Urinary bladder (tissue), 4 donors: ENCODE results near the gene SIX1. TPM values are rescaled to one million over a fixed set of nuclear protein-coding genes. Genes with fewer than 3 reads are reported as not detected.

Experiments used
- DNase-seq: peaks from one replicate; pipeline ENCODE4 v3.0.0-alpha.2; 2015; ENCODE audit errors: extremely low spot score
- H3K27ac ChIP-seq: one replicate; pipeline ENCODE4 v1.5.1; 2013; ENCODE audit warnings: low read depth, mild to moderate bottlenecking, moderate library complexity
- H3K36me3 ChIP-seq: one replicate; pipeline ENCODE4 v1.6.1; 2013; ENCODE audit warnings: mild to moderate bottlenecking, moderate library complexity; ENCODE audit not compliant: insufficient read depth
- H3K4me1 ChIP-seq: one replicate; pipeline ENCODE4 v1.6.1; 2013; ENCODE audit warnings: mild to moderate bottlenecking, moderate library complexity; ENCODE audit not compliant: insufficient read depth
- H3K4me3 ChIP-seq: one replicate; pipeline ENCODE4 v1.5.1; 2013; ENCODE audit warnings: low read depth, low read length
- WGBS: extraction: QIAGEN DNeasy Blood & Tissue Kit; methylation state at CpG from one replicate; pipeline ENCODE4 v1.1.7; 2013; 5-methylcytosine and 5-hydroxymethylcytosine counted together
- polyA plus RNA-seq: library from polyadenylated mRNA; stranded (reverse); fragments of 200-250 nt; gene quantifications from one replicate; pipeline ENCODE4 v1.2.3, GENCODE V29; 2013
- total RNA-seq: library from RNA; depleted of rRNA; stranded (reverse); fragments of >200 nt; gene quantifications from one replicate; pipeline ENCODE4 v1.2.3, GENCODE V29; 2014
- donor health status: healthy with polysubstance abuse.
- donor health status: healthy.

Gene SIX1
- total and polyA plus RNA-seq, 2 donors = 0.52 to 6.2 TPM

DNA sequence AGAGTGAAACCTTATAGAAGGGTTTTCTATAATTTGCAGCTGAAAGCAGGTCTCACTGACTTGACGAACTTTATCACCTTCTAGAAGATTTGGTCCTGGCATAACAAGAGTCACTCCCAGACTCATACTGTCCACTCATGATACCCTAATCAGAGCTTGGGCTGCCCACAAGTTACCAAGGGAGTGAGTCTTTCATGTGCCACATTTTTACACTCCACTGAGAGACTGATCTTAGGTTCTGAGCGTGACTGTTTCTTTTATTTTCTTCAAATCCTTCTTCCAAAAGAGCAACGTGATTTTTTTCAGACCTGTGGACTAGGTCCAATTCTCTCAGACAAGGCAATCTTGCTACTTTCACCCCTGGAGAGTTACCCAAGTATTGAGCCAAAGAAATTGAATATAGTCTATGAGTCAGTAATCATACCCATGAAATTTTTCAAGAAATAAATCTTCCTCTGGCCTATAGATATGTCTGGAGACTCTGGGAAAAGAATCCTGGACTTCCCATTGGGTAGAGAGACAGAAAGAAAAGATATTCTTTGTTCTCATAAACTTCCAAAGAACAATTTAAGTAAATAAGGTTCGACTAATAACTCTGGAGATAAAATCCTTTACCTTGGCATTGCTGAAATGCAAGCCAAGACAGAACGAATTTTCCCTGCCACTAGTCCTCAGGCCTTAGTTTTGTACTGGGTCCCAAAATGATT, 26.9 kb downstream of the SIX1 start:
- WGBS = 57% methylated on average over 5 of the region's 5 CpGs
- no peak overlapping the region for H3K27ac ChIP-seq
- no peaks in the 10 kb centered on the region for H3K36me3 ChIP-seq
- DNase-seq = no peak
- no peaks in the 10 kb centered on the region for H3K4me1 ChIP-seq
- H3K4me3 ChIP-seq = no peak overlapping the region

DNA sequence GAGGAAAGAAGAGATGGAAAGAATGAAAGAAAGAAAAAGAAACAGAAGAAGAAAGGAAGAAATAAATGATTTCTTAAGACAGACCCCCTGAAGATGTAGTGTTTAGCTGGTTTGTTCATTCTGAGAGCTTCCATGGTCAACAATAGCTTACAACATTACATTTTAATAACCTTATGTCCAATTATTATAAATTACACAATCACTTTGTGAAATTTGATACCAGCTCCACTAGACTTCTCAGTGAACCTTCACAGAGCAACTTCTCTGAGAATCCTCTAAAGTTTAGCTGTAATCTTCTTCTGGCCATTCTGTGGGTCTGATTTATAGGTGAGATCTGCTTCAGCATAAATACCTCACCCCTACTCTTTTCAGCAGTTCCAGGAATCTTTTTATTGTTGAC, 27.9 kb downstream of the SIX1 start:
- Histone ChIP-seq H3K27ac (no peak overlapping the region), H3K4me1 (no peaks in the 10 kb centered on the region), H3K4me3 (no peak overlapping the region), H3K36me3 (no peaks in the 10 kb centered on the region)
- no peak for DNase-seq

DNA sequence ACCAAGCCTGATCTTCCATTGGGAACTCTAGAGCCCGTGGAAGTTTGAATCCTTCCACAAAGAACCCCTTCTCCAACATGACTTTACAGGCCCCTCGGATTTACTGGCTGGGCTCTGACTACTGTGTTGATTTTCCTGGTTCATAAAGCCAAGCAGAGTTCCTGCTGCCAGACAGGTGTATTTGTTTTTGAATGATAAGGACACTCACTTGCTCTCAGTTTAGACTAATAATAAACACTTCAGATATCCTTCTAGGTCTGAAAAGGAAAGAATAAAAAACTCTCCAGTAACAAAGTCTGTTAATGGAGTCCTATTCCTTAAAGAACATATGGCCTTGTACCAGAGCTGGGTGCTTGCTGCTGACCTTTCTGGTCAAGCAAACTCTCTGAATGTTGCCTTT, 31.0 kb downstream of the SIX1 start:
- 76% methylated on average over 2 of the region's 2 CpGs for WGBS
- H3K4me1 ChIP-seq = no peaks in the 10 kb centered on the region
- H3K36me3 ChIP-seq = no peaks in the 10 kb centered on the region
- H3K4me3 ChIP-seq = no peak overlapping the region
- no peak overlapping the region for H3K27ac ChIP-seq
- DNase-seq = no peak

DNA sequence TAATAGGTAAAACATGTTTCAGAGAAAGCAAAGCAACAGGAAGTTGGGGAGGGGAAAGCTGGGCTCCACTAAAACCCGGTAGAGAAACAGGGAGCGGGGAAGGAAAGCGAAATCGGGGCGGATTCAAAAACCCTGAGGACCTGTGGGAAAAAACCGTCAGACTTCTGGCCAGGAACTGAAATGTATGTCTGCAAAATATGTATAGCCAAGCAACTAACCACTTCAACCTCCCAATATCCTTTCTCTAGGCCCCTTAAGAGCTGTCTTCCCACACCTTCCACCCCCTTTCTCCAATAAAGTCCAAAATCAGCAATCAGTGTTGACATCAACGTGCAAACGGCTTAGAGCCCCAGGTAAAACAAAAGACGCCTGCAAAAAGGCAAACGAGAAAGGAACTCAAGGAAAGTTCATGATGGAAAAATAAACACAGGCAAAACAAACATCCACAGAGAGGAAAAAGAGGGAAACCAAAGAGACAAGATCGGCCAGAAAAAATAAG, 32.8 kb downstream of the SIX1 start:
- Histone ChIP-seq H3K27ac (no peak overlapping the region), H3K4me1 (no peaks in the 10 kb centered on the region), H3K4me3 (no peak overlapping the region), H3K36me3 (no peaks in the 10 kb centered on the region)
- no peak for DNase-seq
- WGBS = 29% methylated on average over 11 of the region's 11 CpGs

DNA sequence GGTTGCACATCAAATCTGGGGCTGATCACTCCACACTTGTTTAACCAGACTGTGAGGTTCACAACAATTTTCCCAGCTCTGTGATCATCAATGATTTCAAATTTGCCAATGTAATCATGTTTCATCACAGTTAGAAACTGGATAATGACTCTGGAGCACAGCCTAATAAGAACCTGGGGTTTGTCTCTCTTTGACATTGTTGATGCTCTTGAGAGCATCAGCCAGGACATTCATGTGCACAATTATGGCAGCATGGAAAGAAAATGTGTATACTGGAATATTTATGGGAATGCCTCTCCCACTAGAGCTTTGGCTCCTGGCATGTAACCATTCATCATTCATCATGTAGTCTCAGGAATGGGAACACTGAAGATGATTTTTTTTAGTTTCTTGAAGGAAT, 47.0 kb downstream of the SIX1 start:
- H3K27ac ChIP-seq = no peak overlapping the region
- H3K4me1 ChIP-seq = no peaks in the 10 kb centered on the region
- H3K36me3 ChIP-seq = no peaks in the 10 kb centered on the region
- no peak overlapping the region for H3K4me3 ChIP-seq
- DNase-seq = no peak

GRCh38 chr14:60599727-60600126, 49.5 kb downstream of the SIX1 start:
- H3K4me3 ChIP-seq = no peak overlapping the region
- no peak for DNase-seq
- H3K36me3 ChIP-seq = no peaks in the 10 kb centered on the region
- no peak overlapping the region for H3K27ac ChIP-seq
- H3K4me1 ChIP-seq = no peaks in the 10 kb centered on the region

GRCh38 chr14:60596139-60596538, 53.1 kb downstream of the SIX1 start:
- Histone ChIP-seq H3K27ac (no peak overlapping the region), H3K36me3 (no peaks in the 10 kb centered on the region), H3K4me1 (no peaks in the 10 kb centered on the region), H3K4me3 (no peak overlapping the region)
- DNase-seq = no peak

DNA sequence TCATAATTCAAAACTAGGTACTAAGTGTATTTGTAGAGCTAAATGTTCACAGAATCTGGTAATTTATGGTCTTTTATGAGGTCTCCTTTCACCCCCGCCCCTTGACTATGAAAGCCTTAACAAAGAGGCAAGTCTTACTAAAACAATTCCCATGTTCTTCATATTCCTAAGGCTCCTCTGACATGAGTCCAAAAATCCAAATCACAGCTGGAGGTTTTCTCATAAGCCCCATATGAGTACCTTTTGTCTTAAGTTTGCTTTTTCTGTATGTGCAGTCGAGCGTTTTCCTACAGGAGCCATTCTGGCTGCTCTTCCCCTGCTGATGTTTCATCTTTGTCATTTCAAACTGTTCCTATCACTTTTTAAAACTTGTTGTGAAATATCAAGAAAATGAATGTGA, 55.2 kb downstream of the SIX1 start:
- WGBS = 76% methylated on average over 3 of the region's 3 CpGs
- Histone ChIP-seq H3K27ac (no peak overlapping the region), H3K4me1 (no peaks in the 10 kb centered on the region), H3K36me3 (no peaks in the 10 kb centered on the region), H3K4me3 (no peak overlapping the region)
- no peak for DNase-seq

Other genes with a start within 250 kb of the SIX1 start
- 0.63 TPM for gene C14orf39, start 163.4 kb downstream of the SIX1 start, total RNA-seq
- 0.22 TPM for gene C14orf39, start 163.4 kb downstream of the SIX1 start, polyA plus RNA-seq
- gene SIX6, start 140.3 kb downstream of the SIX1 start, total RNA-seq = not detected
- not detected for gene SIX6, start 140.3 kb downstream of the SIX1 start, polyA plus RNA-seq
- 9.9 TPM for gene SIX4, start 74.9 kb upstream of the SIX1 start, total RNA-seq
- 0.56 TPM for gene SIX4, start 74.9 kb upstream of the SIX1 start, polyA plus RNA-seq
- gene MNAT1, start 85.3 kb upstream of the SIX1 start, total RNA-seq = 109 TPM
- 24.6 TPM for gene MNAT1, start 85.3 kb upstream of the SIX1 start, polyA plus RNA-seq